NCI-H1694 treated with DMSO at 0.1 percent for 48 hours (cell line): ENCODE measurements around the gene IFIT2.
"Not testable (repeated sequence)": the region's sequence is repeated elsewhere in the genome, so short reads cannot be mapped to it uniquely, and the experiment has no call there.

ENCODE experiments used
- DNase-seq: peaks from one replicate; lab custom pipeline; 2025; lab: John Stamatoyannopoulos, UW

The IFIT2 gene

DNA sequence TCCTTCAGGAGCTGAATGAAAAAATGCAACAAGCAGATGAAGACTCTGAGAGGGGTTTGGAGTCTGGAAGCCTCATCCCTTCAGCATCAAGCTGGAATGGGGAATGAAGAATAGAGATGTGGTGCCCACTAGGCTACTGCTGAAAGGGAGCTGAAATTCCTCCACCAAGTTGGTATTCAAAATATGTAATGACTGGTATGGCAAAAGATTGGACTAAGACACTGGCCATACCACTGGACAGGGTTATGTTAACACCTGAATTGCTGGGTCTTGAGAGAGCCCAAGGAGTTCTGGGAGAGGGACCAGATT is 5.4 kb downstream of the IFIT2 start:
- no peak for DNase-seq

GRCh38 chr10:89308266-89308665 is 6.4 kb downstream of the IFIT2 start:
- DNase-seq = no peak

DNA sequence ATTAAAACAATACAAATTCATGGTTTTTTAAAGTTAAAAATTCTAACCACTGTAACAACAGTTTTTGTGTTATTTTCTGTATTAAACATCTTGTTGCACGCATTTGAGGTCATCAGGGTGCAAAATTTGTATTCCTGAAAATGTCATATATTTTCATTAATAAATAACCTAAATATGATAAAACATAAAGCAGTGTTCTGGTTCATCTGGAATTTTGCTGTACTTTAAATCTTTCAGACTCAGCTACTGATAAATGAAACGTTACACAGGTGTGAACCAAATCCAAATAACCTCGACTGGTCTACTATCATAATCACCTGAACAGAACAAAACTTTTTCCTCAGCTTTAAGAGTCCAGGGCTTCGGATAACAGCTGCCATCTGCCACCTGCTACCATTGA is 6.9 kb downstream of the IFIT2 start:
- no peak for DNase-seq

- DNase-seq = no peak
Measured at GRCh38 chr10:89309156-89310055, 7.6 kb downstream of the IFIT2 start.

GRCh38 chr10:89310056-89310893 is 8.4 kb downstream of the IFIT2 start:
- no peak for DNase-seq

DNA sequence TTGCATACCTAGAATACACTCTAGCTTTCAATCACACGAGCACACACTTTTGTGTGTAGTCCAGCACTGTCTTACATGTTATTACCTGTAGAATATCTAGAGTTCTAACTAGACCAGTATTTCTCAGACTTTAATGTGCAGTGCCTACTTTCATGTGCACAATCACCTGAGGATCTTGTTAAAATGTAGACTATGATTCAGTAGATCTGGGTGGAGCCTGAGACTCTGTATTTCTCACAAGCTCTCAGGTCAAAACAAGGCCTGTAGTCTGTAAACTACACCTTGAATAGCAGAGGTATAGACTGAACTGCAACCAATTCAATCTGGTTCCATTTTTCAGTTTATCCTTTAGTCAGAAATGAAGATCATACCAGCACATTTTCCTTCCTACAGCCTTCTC is 11.1 kb downstream of the IFIT2 start:
- DNase-seq = no peak

- DNase-seq = no peak
Measured at GRCh38 chr10:89314676-89315075, 12.8 kb downstream of the IFIT2 start.

GRCh38 chr10:89318047-89318446 is 16.2 kb downstream of the IFIT2 start:
- not testable (repeated sequence) for DNase-seq

GRCh38 chr10:89325081-89325480 is 23.2 kb downstream of the IFIT2 start:
- DNase-seq = not testable (repeated sequence)

DNA sequence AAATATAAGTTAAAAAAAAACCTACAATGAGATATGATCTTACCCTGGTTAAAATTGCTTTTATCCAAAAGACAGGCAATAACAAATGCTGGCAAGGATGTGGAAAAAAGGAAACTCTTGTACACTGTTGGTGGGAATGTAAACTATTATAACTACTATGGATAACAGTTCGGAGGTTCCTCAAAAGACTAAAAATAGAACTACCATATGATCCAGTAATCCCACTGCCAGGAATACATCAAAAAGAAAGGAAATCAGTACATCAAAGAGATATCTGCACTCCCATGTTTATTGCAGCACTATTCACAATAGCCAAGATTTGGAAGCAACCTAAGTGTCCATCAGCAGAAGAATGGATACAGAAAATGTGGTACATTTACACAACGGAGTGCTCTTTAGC is 24.0 kb downstream of the IFIT2 start:
- DNase-seq = not testable (repeated sequence)

DNA sequence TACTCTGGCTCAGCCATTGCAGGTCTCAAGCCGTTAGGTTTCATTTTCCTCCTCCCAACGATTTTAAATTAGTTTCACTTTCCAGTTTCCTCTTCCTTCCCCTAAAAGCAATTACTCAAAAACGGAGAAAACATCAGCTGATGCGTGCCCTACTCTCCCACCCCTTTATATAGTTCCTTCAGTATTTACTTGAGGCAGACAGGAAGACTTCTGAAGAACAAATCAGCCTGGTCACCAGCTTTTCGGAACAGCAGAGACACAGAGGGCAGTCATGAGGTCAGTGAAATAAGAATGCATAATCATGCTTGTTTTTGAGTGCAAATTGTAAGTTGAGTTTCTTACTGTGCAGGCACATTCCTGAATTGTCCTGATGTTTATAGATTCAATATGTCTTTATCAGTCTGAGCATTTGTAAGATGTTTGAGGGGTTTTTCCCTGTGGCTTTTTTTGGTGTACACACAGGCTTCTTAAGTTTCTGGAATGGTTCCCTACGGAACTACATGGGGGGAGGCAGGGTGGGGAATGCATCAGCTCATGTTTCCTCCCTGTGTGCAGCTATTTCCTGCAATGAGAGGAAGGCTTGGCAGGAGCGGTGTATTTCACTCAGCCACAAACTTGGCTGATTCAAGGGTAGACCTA is 26.1 kb downstream of the IFIT2 start, which contains the start of gene IFIT3:
Gene IFIT3, plus strand, starts transcription at position 195 of the 639 bp plus-strand sequence. Its CDS starts 77 bp downstream, at position 272.
- peak; percentile 2 for DNase-seq

DNA sequence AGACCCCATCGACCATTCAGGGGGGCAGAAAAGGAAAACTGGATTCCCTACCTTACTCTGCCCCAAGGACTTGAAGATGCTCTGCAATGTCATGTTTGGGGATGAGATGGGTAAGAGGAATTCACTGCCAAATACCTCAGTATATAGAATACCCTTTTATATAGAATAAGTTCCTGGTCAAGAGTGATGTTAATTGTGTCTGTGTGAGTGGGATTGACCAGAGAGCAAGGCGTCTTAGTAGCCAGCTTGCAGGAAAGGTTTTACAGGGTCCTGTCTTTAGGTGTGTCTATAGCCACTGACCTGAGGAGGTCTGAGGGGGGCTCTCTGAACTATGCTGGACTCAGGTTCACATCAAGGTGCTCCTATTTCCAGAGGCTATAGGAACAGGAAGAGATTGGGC is 27.3 kb downstream of the IFIT2 start:
- no peak for DNase-seq

DNA sequence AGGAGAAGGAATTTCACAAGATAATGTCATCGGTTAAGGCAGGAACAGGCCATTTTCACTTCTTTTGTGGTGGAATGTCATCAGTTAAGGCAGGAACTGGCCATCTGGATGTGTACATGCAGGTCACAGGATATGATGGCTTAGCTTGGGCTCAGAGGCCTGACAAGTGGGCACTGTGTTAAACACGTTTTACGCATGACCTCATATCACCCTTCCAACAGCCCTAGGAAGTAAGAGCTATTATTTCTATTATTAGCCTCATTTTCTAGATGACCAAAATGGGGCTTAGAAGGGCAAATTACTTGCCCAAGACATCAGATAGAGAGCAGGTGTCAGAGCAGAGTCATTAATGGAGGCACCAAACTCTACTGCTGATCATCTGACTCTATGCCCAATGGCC is 28.2 kb downstream of the IFIT2 start:
- DNase-seq = not testable (repeated sequence)

DNA sequence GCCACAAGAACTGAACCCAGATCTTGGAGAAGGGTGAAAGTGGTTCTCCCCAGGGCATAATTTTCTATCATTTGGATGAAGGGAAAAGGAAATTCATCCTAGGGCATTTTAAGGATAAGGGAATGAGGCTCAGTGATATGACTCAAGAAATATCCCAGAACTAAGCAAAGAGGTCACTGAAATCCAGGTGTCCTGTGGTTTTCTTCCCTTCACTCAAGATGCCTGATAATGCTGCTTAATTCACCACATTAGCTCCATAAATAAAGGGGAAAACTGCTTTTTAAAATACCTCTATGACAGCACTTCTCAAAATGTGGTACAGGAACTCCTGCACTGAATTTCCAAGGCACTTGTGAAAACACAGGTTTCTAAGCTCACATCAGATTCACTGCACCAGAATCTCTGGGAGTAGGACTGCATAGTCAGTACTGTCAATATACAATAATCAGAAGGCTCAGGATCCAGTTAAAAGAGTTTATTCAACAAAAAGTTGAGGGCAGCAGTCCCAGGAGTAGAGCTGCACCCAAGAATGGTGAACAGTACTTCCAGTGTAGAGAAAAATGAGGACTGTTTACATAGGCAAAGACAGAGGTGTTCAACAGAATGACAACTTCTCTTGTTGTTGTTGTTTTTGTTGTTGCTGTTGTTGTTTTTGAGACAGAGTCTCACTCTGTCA is 28.8 kb downstream of the IFIT2 start:
- no peak for DNase-seq

GRCh38 chr10:89331487-89332122 is 29.8 kb downstream of the IFIT2 start:
- not testable (repeated sequence) for DNase-seq

GRCh38 chr10:89332123-89332633 is 30.3 kb downstream of the IFIT2 start:
- no peak for DNase-seq

GRCh38 chr10:89335226-89335625 is 33.4 kb downstream of the IFIT2 start:
- no peak for DNase-seq

- DNase-seq = no peak
Measured at GRCh38 chr10:89336241-89336640, 34.4 kb downstream of the IFIT2 start.

- no peak for DNase-seq
Measured at GRCh38 chr10:89337484-89337883, 35.6 kb downstream of the IFIT2 start.

DNA sequence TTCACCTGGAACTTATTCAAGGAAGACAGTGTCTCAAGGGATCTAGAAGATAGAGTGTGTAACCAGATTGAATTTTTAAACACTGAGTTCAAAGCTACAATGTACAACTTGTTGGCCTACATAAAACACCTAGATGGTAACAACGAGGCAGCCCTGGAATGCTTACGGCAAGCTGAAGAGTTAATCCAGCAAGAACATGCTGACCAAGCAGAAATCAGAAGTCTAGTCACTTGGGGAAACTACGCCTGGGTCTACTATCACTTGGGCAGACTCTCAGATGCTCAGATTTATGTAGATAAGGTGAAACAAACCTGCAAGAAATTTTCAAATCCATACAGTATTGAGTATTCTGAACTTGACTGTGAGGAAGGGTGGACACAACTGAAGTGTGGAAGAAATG is 36.9 kb downstream of the IFIT2 start:
- DNase-seq = no peak

GRCh38 chr10:89339875-89340274 is 38.0 kb downstream of the IFIT2 start:
- no peak for DNase-seq
